Peyer's patch (tissue), 4 donors: Measurements from ENCODE around the gene SLC22A7.

Source experiments
- CTCF ChIP-seq, 6 experiments: fragments of 450-650 bp in 4 of 6; fragments of 200-600 bp in 2 of 6; sonication (generic) in 1 of 6; IDR thresholded peaks; one replicate each; pipeline ENCODE4 v1.5.1; 2017 to 2019; ENCODE audit warnings: antibody characterized with exemption in 6 of 6, mild to moderate bottlenecking in 3 of 6, moderate library complexity in 1 of 6
- POLR2A ChIP-seq, 2 donors: fragments of 450-650 bp; IDR thresholded peaks; one replicate each; pipeline ENCODE4 v1.5.1; 2017; ENCODE audit warnings: antibody characterized with exemption in 2 of 2, mild to moderate bottlenecking in 2 of 2, moderate library complexity in 2 of 2

GRCh38 chr6:43268782-43269272, 29.2 kb upstream of the SLC22A7 start:
- no peak for TF ChIP-seq CTCF (IDR thresholded peaks at IDR 0.05)
- no peak for TF ChIP-seq POLR2A (IDR thresholded peaks at IDR 0.05)
